GM12878 (cell line): ENCODE results near the gene STAB2. TPM values are rescaled to one million over a fixed set of nuclear protein-coding genes. Genes with fewer than 3 reads are reported as not detected.

ENCODE experiments used
- ATAC-seq: fragments of 200-7000 bp; cut with Tn5 transposase; 3 replicates; pipeline ENCODE4 v1.9.1; 2020; ENCODE audit warnings: mild to moderate bottlenecking, moderate library complexity
- BruUV-seq: library from RNA; stranded (reverse); fragments of 400-500 nt; replicated peaks from 2 replicates; lab custom pipeline; 2021; lab: Mats Ljungman, UMichigan
- CTCF ChIA-PET: fragments of 300-600 bp; sonication (Branson Sonifier 250); formaldehyde crosslinking; extraction: SDS; loops from one replicate; lab custom pipeline; 2021; ENCODE audit warnings: inconsistent platforms; lab: Yijun Ruan, JAX
- POLR2A ChIA-PET: fragments of 350-600 bp; formaldehyde crosslinking; extraction: SDS; loops from one replicate; lab custom pipeline; 2021; ENCODE audit warnings: inconsistent platforms; lab: Charles Lee
- RAD21 ChIA-PET: fragments of 300-600 bp; sonication (Branson Sonifier 250); formaldehyde crosslinking; loops from one replicate; lab custom pipeline; 2023; ENCODE audit warnings: antibody characterized with exemption; ENCODE audit not compliant: unreplicated experiment; lab: Charles Lee
- SMC1A ChIA-PET: fragments of 300-600 bp; sonication (Branson Sonifier 250); formaldehyde crosslinking; loops from one replicate; lab custom pipeline; 2023; ENCODE audit not compliant: unreplicated experiment, uncharacterized antibody; lab: Charles Lee
- DNase-seq: peaks from one replicate; pipeline ENCODE4 v3.0.0-alpha.2; 2011; ENCODE audit warnings: low read depth, low spot score
- FAIRE-seq: peaks from 3 replicates; lab custom pipeline; 2011; peaks lifted over from hg19 to GRCh38; lab: Jason Lieb, UNC
- H2AFZ ChIP-seq: 2 replicates; pipeline ENCODE4 v1.6.0; 2011; ENCODE audit warnings: low read depth, low read length, control low read depth; ENCODE audit not compliant: control insufficient read depth
- H3K27ac ChIP-seq: 2 replicates; pipeline ENCODE4 v1.5.1; 2011; ENCODE audit warnings: control low read depth; ENCODE audit not compliant: control insufficient read depth, insufficient read depth
- H3K27me3 ChIP-seq, 2 experiments: replicated peaks in 1 of 2; 2 replicates each; pipeline versions ENCODE4 v1.6.0 to v1.6.1; 2011; ENCODE audit warnings: low read length in 1 of 2; ENCODE audit not compliant: control insufficient read depth in 2 of 2, insufficient read depth in 2 of 2
- H3K36me3 ChIP-seq, 2 experiments: 2 replicates each; pipeline ENCODE4 v1.5.1; 2011; ENCODE audit warnings: low read length in 1 of 2; ENCODE audit not compliant: control insufficient read depth in 2 of 2, insufficient read depth in 2 of 2
- H3K4me1 ChIP-seq: 2 replicates; pipeline ENCODE4 v1.6.1; 2011; ENCODE audit warnings: mild to moderate bottlenecking, low read length, moderate library complexity, mixed read lengths; ENCODE audit not compliant: control insufficient read depth, insufficient read depth
- H3K4me2 ChIP-seq: 2 replicates; pipeline ENCODE4 v1.6.0; 2011; ENCODE audit warnings: control low read depth; ENCODE audit not compliant: control insufficient read depth, insufficient read depth
- H3K4me3 ChIP-seq: fragments of 200-600 bp; sonication (generic); 2 replicates; pipeline ENCODE4 v1.5.1; 2016
- H3K79me2 ChIP-seq: 2 replicates; pipeline ENCODE4 v1.6.0; 2011; ENCODE audit warnings: low read length; ENCODE audit not compliant: control insufficient read depth, insufficient read depth
- H3K9ac ChIP-seq: 2 replicates; pipeline ENCODE4 v1.8.0; 2011; ENCODE audit warnings: low read length, control low read depth, mixed read lengths; ENCODE audit not compliant: control insufficient read depth, insufficient read depth
- H3K9me3 ChIP-seq: replicated peaks from 3 replicates; pipeline ENCODE4 v1.5.1; 2011; ENCODE audit warnings: mild to moderate bottlenecking, low read length; ENCODE audit not compliant: control insufficient read depth, insufficient read depth
- H4K20me1 ChIP-seq: 2 replicates; pipeline ENCODE4 v1.6.0; 2011; ENCODE audit not compliant: control insufficient read depth, insufficient read depth
- EGR1 ChIP-seq, 2 experiments: IDR thresholded peaks; 1 replicate in 1 of 2; 2 replicates in 1 of 2; pipeline ENCODE4 v1.6.1; 2011 to 2012; ENCODE audit warnings: low read depth in 2 of 2, low read length in 2 of 2, borderline replicate concordance in 1 of 2, mild to moderate bottlenecking in 1 of 2, moderate library complexity in 1 of 2
- IRF5 ChIP-seq: fragments of 450-650 bp; IDR thresholded peaks from 2 replicates; pipeline ENCODE4 v1.6.1; 2017; ENCODE audit warnings: borderline replicate concordance
- MLLT1 ChIP-seq: fragments of 450-650 bp; IDR thresholded peaks from 2 replicates; pipeline ENCODE4 v1.6.1; 2016; ENCODE audit warnings: mild to moderate bottlenecking
- NFYB ChIP-seq: IDR thresholded peaks from 2 replicates; pipeline ENCODE4 v1.6.1; 2011; ENCODE audit warnings: low read depth, mild to moderate bottlenecking, low read length, improper control_type of control experiment, moderate library complexity; ENCODE audit not compliant: insufficient read depth
- NR2C2 ChIP-seq: IDR thresholded peaks from 2 replicates; pipeline ENCODE4 v1.6.1; 2011; ENCODE audit warnings: borderline replicate concordance, low read depth; ENCODE audit not compliant: control insufficient read depth, insufficient read length
- NRF1 ChIP-seq: conservative IDR thresholded peaks from 2 replicates; pipeline ENCODE4 v1.6.1; 2011; ENCODE audit warnings: mild to moderate bottlenecking, low read depth, low read length, improper control_type of control experiment
- POLR2AphosphoS5 ChIP-seq: IDR thresholded peaks from 2 replicates; pipeline ENCODE4 v1.6.1; 2011; ENCODE audit warnings: mild to moderate bottlenecking, low read length, inconsistent platforms
- SMC3 ChIP-seq: IDR thresholded peaks from 2 replicates; pipeline ENCODE4 v1.6.1; 2011; ENCODE audit warnings: low read length, improper control_type of control experiment, borderline replicate concordance
- TCF3 ChIP-seq: IDR thresholded peaks from 2 replicates; pipeline ENCODE4 v1.6.1; 2012; ENCODE audit warnings: low read depth, mild to moderate bottlenecking, low read length, borderline replicate concordance; ENCODE audit not compliant: insufficient read depth
- ZNF217 ChIP-seq: fragments of 450-650 bp; IDR thresholded peaks from 2 replicates; pipeline ENCODE4 v1.6.1; 2017; ENCODE audit warnings: antibody characterized with exemption, mild to moderate bottlenecking
- ZNF384 ChIP-seq: IDR thresholded peaks from 2 replicates; pipeline ENCODE4 v1.6.1; 2012; ENCODE audit warnings: low read depth, mild to moderate bottlenecking, low read length, improper control_type of control experiment, borderline replicate concordance
- ZNF592 ChIP-seq: fragments of 450-650 bp; IDR thresholded peaks from 2 replicates; pipeline ENCODE4 v1.6.1; 2017; ENCODE audit warnings: mild to moderate bottlenecking, moderate library complexity
- WGBS: methylation state at CpG from one replicate; pipeline ENCODE4 v1.1.6; 2016; ENCODE audit warnings: low lambda C conversion rate; ENCODE audit not compliant: insufficient replicate concordance, insufficient coverage; ENCODE audit errors: missing lambda C conversion rate; 5-methylcytosine and 5-hydroxymethylcytosine counted together
- in situ Hi-C: fragments of 300-500 bp; cut with MboI; formaldehyde crosslinking; loops from 9 replicates; pipeline ENCODE4 v1.14.3; 2018; ENCODE audit warnings: mixed read lengths
- intact Hi-C: fragments of 100-400 bp; cut with micrococcal nuclease; formaldehyde crosslinking; loops from one replicate; pipeline ENCODE4 v1.14.2; 2022; ENCODE audit not compliant: unreplicated experiment
- polyA plus RNA-seq, 11 experiments: library from polyadenylated mRNA; depleted of rRNA in 4 of 11; unstranded in 6 of 11; stranded (reverse) in 5 of 11; fragments of >200 nt; fragmentation: Nextera tagmentation in 4 of 11; fragmentation: Illumina TruSeq in 1 of 11; extraction: Ambion mirVana in 4 of 11; extraction: Trizol in 1 of 11; gene quantifications; 1 replicate in 1 of 11; 2 replicates in 10 of 11; pipeline versions ENCODE4 v1.2.1 to v1.2.3, GENCODE V29; 2011 to 2016; ENCODE audit warnings: inconsistent platforms in 2 of 11, missing spikeins in 2 of 11, low read depth in 1 of 11
- total RNA-seq, 4 experiments: library from RNA; depleted of rRNA in 3 of 4; stranded (reverse); fragments of >200 nt in 3 of 4; fragmentation: Illumina TruSeq in 1 of 4; extraction: Trizol in 1 of 4; gene quantifications; 2 replicates each; pipeline versions ENCODE4 v1.2.1 to v1.2.3, GENCODE V29; 2013 to 2021

STAB2 gene
- total and polyA plus RNA-seq, 10 of the 15 experiments (the other 5 are each of a cell fraction or from before 2014, with no cell fraction given): 0.37 TPM; not detected in 9

- SMC1A ChIA-PET: no interaction called here
- FAIRE-seq (no peak), DNase-seq (no peak), ATAC-seq (no peak)
- Histone ChIP-seq H3K27ac (no peak overlapping the region), H3K36me3 (no peaks in the 10 kb centered on the region), H3K4me3 (no peak overlapping the region), H3K79me2 (no peaks in the 10 kb centered on the region), H3K9ac (no peak overlapping the region), H3K4me2 (no peak overlapping the region), H3K27me3 (no peaks in the 10 kb centered on the region; a peak in 1 of 4 replicates), H4K20me1 (no peaks in the 10 kb centered on the region), H2AFZ (no peak overlapping the region), H3K4me1 (peaks cover 5% of the 10 kb centered on the region), H3K9me3 (no peaks in the 10 kb centered on the region; the same call in 2 of the 3 replicates)
- 60% methylated on average over 18 of the region's 18 CpGs for WGBS
- in situ Hi-C loops: no loop called here
- POLR2A ChIA-PET: no interaction called here
- CTCF ChIA-PET: interaction anchor here (0.8 to 8.9 kb wide), 2 partner anchors 21 to 62 kb away, joined by 3 to 84 read pairs; no protein-coding TSS in a partner anchor
- intact Hi-C loops: loop anchor here (10.0 kb wide), 1 partner anchor 274 kb away; the partner anchor contains the start of gene NT5DC3
- RAD21 ChIA-PET: no interaction called here
- no TSS peak for BruUV-seq
- TF ChIP-seq SMC3 (no peak), NFYB (no peak), NRF1 (no peak), TCF3 (no peak), ZNF384 (no peak), MLLT1 (no peak), EGR1 (IDR thresholded peaks at IDR 0.05; ENCODE audit: borderline replicate concordance in 1 of 2, low read depth in 2 of 2, low read length in 2 of 2) (no peak), IRF5 (no peak), POLR2AphosphoS5 (no peak), ZNF217 (no peak), ZNF592 (no peak), NR2C2 (no peak)
Measured at GRCh38 chr12:103571286-103571685, 15.8 kb upstream of the STAB2 start.
